Mucosa of rectum (tissue), 2 donors: ENCODE data around the gene MTHFD1L.

Experiments
- H3K27ac ChIP-seq, 2 donors: one replicate each; pipeline ENCODE4 v1.7.0; 2013; ENCODE audit warnings: inconsistent platforms in 2 of 2, low read depth in 2 of 2, low read length in 2 of 2
- H3K27me3 ChIP-seq, 2 donors: one replicate each; pipeline ENCODE4 v1.7.0; 2013; ENCODE audit warnings: low read length in 2 of 2; ENCODE audit not compliant: control insufficient read depth in 2 of 2, insufficient read depth in 2 of 2
- H3K36me3 ChIP-seq, 2 donors: one replicate each; pipeline ENCODE4 v1.7.0; 2013; ENCODE audit warnings: low read length in 2 of 2; ENCODE audit not compliant: control insufficient read depth in 2 of 2, insufficient read depth in 2 of 2
- H3K4me1 ChIP-seq, 2 donors: one replicate each; pipeline ENCODE4 v1.7.0; 2013; ENCODE audit warnings: low read length in 2 of 2, mild to moderate bottlenecking in 1 of 2; ENCODE audit not compliant: control insufficient read depth in 2 of 2, insufficient read depth in 2 of 2
- H3K4me3 ChIP-seq, 2 donors: one replicate each; pipeline ENCODE4 v1.7.0; 2013; ENCODE audit warnings: low read length in 2 of 2
- H3K9ac ChIP-seq, 2 donors: one replicate each; pipeline ENCODE4 v1.7.0; 2013; ENCODE audit warnings: low read length in 2 of 2, low read depth in 1 of 2, mild to moderate bottlenecking in 1 of 2
- H3K9me3 ChIP-seq, 2 donors: one replicate each; pipeline ENCODE4 v1.7.0; 2013; ENCODE audit warnings: low read length in 2 of 2; ENCODE audit not compliant: control insufficient read depth in 2 of 2
- donor health status: healthy.
- donor health status: Normal muscosa, but diverticular disease.

MTHFD1L gene

DNA sequence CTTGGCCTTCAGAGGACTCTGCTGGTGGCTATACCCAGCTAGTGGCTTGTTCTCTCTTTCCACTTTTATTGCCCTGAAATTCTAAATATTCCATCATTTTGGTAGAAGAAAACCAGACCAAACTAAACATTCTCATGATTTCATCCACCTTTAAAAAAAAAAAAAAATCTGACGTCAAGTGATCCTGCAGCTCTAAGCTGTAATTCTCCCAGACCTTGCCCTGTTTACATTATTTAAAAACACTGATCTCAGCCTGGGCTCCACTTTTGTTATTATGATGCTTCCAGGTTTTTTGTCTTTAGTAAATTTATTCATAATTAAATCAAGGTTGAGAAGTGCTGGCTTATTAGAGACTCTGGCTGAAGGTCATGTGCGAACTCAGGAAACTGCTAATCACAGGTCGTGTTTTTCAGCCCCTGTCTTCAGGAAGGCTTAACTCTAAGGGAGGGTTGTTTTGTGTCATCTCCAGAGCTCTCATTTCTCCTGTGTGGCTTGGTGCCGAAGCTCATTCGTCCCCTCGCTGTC, 114.4 kb downstream of the MTHFD1L start:
- Histone ChIP-seq H3K36me3 (no peaks in the 10 kb centered on the region), H3K4me1 (no peaks in the 10 kb centered on the region), H3K27ac (no peak overlapping the region), H3K27me3 (no peaks in the 10 kb centered on the region), H3K9ac (no peak overlapping the region), H3K4me3 (no peak overlapping the region), H3K9me3 (no peaks in the 10 kb centered on the region)

DNA sequence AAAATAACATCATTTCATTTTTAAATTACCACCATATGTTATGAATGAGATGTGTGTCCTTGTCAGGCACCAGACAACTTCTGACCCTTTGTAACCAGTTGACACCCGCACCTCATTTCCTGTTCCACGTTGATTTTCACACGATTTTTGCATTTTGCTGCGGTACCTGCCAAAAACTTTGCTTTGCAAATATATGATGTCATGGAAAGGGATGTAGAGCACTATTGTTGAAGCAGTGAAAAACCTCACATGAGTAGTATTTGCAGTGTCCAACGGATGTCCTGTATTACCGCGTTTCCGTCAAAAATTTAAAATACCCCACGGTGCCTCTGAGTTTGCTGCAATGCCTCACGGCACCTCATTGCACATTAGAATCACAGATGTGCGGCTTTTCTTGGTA, 115.6 kb downstream of the MTHFD1L start:
- H3K9ac ChIP-seq = no peak overlapping the region
- H3K36me3 ChIP-seq = no peaks in the 10 kb centered on the region
- no peaks in the 10 kb centered on the region for H3K27me3 ChIP-seq
- H3K9me3 ChIP-seq = no peaks in the 10 kb centered on the region
- H3K4me3 ChIP-seq = no peak overlapping the region
- H3K27ac ChIP-seq = no peak overlapping the region
- no peaks in the 10 kb centered on the region for H3K4me1 ChIP-seq

DNA sequence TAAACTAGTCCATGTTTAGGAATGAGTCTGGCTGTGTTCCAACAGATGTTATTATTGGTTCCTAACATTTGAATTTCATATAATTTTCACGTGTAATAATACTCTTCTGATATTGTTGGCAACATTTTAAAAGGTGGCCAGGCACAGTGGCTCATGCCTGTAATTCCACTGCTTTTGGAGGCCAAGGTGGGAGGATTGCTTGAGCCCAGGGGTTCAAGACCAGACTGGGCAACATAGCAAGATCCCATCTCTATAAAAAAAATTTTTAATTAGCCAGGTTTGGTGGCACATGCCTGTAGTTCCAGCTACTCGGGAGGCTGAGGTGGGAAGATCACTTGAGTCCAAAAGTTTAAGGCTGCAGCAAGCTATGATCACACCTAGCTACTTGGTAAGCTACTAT, 116.2 kb downstream of the MTHFD1L start:
- no peak overlapping the region for H3K9ac ChIP-seq
- H3K4me3 ChIP-seq = no peak overlapping the region
- no peaks in the 10 kb centered on the region for H3K4me1 ChIP-seq
- H3K36me3 ChIP-seq = no peaks in the 10 kb centered on the region
- H3K27me3 ChIP-seq = no peaks in the 10 kb centered on the region
- H3K27ac ChIP-seq = no peak overlapping the region
- no peaks in the 10 kb centered on the region for H3K9me3 ChIP-seq

DNA sequence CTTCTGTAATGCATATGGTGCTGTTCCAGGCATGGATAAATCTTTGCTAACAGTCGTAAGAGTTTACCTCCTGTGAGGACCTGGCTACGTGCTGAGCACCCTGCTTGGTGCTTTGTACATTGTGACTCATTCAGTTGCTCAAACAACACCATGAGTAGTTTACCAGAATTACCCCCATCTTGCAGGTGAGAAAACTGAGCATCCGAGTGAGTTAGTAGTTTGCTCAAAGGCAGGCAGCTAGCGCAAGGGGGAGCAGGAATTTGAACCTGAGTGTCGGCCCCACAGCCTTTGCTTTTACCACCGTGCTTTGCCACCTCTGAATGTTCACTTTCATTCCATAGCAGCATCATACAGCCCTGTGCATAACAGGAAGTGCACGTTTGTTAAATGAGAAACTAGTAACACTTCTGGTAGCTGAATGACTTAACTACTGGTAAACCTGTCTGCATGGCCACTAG, 121.9 kb downstream of the MTHFD1L start:
- Histone ChIP-seq H3K9me3 (no peaks in the 10 kb centered on the region), H3K27ac (no peak overlapping the region), H3K9ac (no peak overlapping the region), H3K4me3 (no peak overlapping the region), H3K4me1 (no peaks in the 10 kb centered on the region), H3K27me3 (no peaks in the 10 kb centered on the region), H3K36me3 (no peaks in the 10 kb centered on the region)

DNA sequence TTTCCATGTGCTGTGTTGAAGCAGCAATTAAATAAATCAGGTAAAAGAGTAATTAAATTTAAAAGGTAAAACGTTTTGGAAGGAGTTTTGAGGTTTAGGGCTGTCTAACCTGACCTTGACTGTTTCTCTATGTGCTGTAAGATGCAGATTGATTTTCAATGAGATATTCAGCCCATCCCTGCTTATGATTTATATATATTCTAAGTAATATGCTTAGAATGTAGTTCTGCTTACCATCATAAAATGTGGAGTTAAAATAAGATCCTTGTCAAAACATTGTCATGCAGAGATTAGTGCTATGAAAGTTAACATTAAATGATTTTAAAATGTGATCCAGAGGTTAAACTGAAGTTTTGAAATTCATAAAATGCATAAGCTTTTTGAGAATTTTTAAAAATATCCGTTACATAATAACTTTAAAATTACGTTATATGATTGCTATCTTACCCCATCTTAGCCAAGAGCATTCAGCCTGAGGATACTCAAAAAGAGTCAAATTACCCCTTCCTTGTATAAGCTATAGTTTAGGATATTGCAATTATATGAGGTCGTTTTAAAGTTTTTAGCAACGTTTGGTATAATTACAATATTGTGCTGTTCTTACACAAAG, 122.5 kb downstream of the MTHFD1L start:
- Histone ChIP-seq H3K4me1 (no peaks in the 10 kb centered on the region), H3K4me3 (no peak overlapping the region), H3K27me3 (no peaks in the 10 kb centered on the region), H3K27ac (no peak overlapping the region), H3K9ac (no peak overlapping the region), H3K36me3 (no peaks in the 10 kb centered on the region), H3K9me3 (no peaks in the 10 kb centered on the region)

DNA sequence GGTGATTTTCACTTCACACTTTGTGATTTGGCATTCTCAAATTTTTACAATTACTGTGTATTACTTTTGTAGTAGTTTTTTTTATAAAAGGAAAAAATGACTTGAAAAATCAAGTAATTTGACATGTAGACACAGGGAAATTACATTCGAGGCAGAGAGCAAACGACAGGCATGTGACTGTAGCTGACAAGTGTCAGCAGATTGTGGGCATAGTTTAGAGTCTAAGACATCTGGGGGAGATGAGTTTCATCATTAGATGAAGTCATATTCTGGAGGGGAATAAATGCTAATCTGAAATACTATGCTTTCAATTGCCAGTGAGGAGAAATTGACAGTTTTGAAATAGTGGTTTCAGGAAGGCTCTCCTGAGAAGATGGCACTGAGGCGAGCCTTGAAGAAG, 126.0 kb downstream of the MTHFD1L start:
- Histone ChIP-seq H3K4me1 (no peaks in the 10 kb centered on the region), H3K9me3 (no peaks in the 10 kb centered on the region), H3K9ac (no peak overlapping the region), H3K4me3 (no peak overlapping the region), H3K36me3 (no peaks in the 10 kb centered on the region), H3K27ac (no peak overlapping the region), H3K27me3 (no peaks in the 10 kb centered on the region)

DNA sequence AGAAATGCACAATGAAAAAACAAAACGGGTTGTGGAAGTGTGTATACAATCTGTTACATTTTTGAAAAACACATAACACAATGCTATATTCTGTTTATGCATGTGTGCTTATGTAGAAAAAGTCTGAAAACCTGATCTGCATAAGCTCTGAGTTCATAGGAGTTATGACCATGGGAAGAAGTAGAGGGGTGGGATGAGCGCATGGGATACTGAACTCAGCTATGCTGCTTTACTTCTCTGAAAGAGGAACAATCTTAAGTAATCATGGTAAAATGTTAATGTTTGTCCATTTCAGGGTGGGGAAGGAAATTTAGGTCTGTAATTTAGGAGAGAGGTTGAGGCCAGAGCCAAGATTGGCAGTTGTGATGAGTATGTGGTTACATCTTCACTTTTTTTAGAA, 126.8 kb downstream of the MTHFD1L start:
- Histone ChIP-seq H3K27me3 (no peaks in the 10 kb centered on the region), H3K4me3 (no peak overlapping the region), H3K27ac (no peak overlapping the region), H3K9me3 (no peaks in the 10 kb centered on the region), H3K4me1 (no peaks in the 10 kb centered on the region), H3K36me3 (no peaks in the 10 kb centered on the region), H3K9ac (no peak overlapping the region)

DNA sequence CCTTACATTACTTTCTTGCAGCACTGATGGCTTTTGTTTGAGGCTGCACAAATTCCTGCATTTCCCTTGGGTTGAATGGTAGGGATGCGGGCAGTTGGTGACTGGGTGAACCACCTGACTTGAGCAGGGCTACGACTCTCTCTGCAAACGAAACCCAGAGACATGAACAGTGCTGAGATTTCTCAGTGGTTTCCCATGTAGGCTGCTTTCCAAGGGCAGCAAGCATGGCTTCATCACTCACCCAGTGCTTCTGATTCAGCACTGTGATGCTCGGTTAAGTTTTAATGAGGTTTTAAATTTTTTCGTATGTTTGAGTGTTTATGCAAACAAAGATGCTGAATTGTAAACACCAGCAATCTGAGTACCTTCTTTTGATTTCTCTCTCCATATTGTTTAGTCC, 127.2 kb downstream of the MTHFD1L start:
- Histone ChIP-seq H3K9me3 (no peaks in the 10 kb centered on the region), H3K27me3 (no peaks in the 10 kb centered on the region), H3K9ac (no peak overlapping the region), H3K4me3 (no peak overlapping the region), H3K36me3 (no peaks in the 10 kb centered on the region), H3K27ac (no peak overlapping the region), H3K4me1 (no peaks in the 10 kb centered on the region)

DNA sequence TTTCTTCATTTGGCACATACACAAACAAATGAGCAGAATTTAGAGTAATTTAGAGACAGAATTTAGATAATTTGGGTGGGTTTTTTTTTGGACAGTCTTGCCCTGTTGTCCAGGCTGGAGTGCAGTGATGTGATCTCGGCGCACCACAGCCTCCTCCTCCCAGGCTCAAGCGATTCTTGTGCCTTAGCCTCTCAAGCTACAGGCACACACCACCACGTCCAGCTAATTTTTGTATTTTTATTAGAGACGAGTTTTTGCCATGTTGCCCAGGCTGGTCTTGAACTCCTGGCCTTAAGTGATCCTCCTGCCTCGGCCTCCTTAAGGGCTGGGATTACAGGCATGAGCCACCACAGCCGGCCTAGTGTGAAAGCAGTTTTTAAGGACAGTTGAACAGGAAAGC, 127.8 kb downstream of the MTHFD1L start:
- Histone ChIP-seq H3K36me3 (no peaks in the 10 kb centered on the region), H3K9me3 (no peaks in the 10 kb centered on the region), H3K27ac (no peak overlapping the region), H3K4me1 (no peaks in the 10 kb centered on the region), H3K4me3 (no peak overlapping the region), H3K9ac (no peak overlapping the region), H3K27me3 (no peaks in the 10 kb centered on the region)

DNA sequence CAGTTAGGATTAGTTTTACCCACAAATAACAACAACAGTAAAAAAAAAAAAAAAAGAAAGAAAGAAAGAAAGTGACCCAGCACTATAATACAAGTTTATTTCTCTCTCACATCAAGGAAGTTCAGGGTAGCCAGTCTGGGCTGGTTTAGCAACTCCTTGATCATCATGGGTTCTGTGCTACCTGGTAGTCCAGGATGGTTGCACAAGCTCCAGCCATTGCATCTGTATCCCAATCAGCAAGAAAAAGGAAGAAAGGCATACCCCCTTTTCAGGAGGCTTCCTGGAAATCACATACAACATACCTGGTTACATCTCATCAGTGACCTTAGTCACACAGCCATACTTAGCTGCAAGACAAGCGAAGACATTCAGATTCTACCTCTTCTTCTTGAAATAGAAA, 128.5 kb downstream of the MTHFD1L start:
- no peak overlapping the region for H3K27ac ChIP-seq

DNA sequence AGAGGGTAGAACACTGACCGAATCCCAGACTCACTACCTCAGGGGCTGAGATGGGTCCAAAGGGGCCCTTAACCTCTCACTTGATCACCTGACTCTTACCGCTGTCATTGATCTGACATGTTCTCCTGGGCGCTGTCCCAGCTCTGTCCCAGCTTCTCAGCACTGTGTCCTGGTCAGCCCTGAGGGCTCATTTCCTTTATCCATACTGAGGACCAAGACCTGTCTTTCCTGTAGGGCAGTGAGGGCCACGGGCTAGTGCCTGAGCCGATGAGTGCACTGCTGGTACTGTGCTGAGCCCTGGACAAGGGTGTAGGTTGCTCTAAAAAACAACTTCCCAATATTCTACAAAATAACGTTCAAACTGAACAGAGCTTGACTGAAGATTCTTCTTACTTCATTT, 131.5 kb downstream of the MTHFD1L start:
- Histone ChIP-seq H3K4me3 (no peak overlapping the region), H3K9me3 (no peaks in the 10 kb centered on the region), H3K27me3 (no peaks in the 10 kb centered on the region), H3K4me1 (no peaks in the 10 kb centered on the region), H3K27ac (no peak overlapping the region), H3K9ac (no peak overlapping the region), H3K36me3 (no peaks in the 10 kb centered on the region)

More for the DNA sequence above, 128.5 kb downstream of the MTHFD1L start:
- Histone ChIP-seq H3K9me3 (no peaks in the 10 kb centered on the region), H3K27me3 (no peaks in the 10 kb centered on the region), H3K4me1 (no peaks in the 10 kb centered on the region), H3K36me3 (no peaks in the 10 kb centered on the region), H3K4me3 (no peak overlapping the region), H3K9ac (no peak overlapping the region)
